GM10248 (cell line): ENCODE results near the gene PI4K2A.
A peak's percentile ranks its signal among the peaks of the same experiment; 100 is the strongest.
"Not testable (repeated sequence)": the region's sequence is repeated elsewhere in the genome, so short reads cannot be mapped to it uniquely, and the experiment has no call there.

Source experiments
- CTCF ChIA-PET: fragments of 300-600 bp; sonication (Branson Sonifier 250); formaldehyde crosslinking; extraction: SDS; loops from one replicate; lab custom pipeline; 2021; ENCODE audit warnings: antibody characterized with exemption; lab: Yijun Ruan, JAX
- POLR2A ChIA-PET: fragments of 350-650 bp; sonication (Branson Sonifier 250); formaldehyde crosslinking; extraction: SDS; loops from one replicate; lab custom pipeline; 2020; ENCODE audit warnings: antibody characterized with exemption; lab: Yijun Ruan, JAX
- DNase-seq: peaks from one replicate; pipeline ENCODE4 v3.0.0; 2012; ENCODE audit errors: extremely low spot score
- TF ChIP-seq, protein P1 (sequence below): IDR thresholded peaks from 2 replicates; pipeline ENCODE4 v1.5.1; 2012; ENCODE audit warnings: mild to moderate bottlenecking, low read depth; ENCODE audit errors: extremely low read depth, missing control alignments, control extremely low read depth

The PI4K2A gene

DNA sequence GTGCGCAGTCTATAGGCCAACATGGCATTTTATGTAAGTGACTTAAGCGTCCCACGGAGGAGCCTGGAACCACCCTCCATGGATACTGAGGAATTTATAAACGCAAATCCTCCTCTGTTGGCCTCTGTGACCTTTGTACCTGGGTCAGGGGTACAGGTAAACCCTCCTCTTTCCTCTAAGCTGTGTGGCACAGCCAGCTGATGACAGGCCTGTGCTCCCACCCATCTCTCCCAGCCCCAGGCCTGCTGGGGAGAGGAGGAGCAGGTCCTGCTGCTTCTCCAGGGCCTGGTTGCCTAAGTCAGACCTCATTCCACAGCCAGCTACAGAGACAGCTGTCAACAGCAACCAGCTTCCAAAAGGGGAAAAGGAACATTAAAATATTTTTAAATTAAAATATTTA, 41.6 kb downstream of the PI4K2A start:
- TF ChIP-seq, protein P1, sequence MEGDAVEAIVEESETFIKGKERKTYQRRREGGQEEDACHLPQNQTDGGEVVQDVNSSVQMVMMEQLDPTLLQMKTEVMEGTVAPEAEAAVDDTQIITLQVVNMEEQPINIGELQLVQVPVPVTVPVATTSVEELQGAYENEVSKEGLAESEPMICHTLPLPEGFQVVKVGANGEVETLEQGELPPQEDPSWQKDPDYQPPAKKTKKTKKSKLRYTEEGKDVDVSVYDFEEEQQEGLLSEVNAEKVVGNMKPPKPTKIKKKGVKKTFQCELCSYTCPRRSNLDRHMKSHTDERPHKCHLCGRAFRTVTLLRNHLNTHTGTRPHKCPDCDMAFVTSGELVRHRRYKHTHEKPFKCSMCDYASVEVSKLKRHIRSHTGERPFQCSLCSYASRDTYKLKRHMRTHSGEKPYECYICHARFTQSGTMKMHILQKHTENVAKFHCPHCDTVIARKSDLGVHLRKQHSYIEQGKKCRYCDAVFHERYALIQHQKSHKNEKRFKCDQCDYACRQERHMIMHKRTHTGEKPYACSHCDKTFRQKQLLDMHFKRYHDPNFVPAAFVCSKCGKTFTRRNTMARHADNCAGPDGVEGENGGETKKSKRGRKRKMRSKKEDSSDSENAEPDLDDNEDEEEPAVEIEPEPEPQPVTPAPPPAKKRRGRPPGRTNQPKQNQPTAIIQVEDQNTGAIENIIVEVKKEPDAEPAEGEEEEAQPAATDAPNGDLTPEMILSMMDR: no peak
- POLR2A ChIA-PET: interaction anchor here (0.6 kb wide), 1 partner anchor 325 kb away, joined by 3 read pairs; no protein-coding TSS in a partner anchor
- DNase-seq: no peak
- CTCF ChIA-PET: interaction anchor here (1.0 to 3.2 kb wide), 6 partner anchors 14 to 364 kb away, joined by 3 to 28 read pairs (median 12); partner anchors contain the start of gene ANKRD2

- CTCF ChIA-PET: interaction anchor here (0.8 to 3.2 kb wide), 13 partner anchors 9 to 112 kb away, joined by 3 to 28 read pairs (median 4); partner anchors contain the start of genes ANKRD2 and ZFYVE27
- DNase-seq: no peak
Observed at GRCh38 chr10:97683556-97684367, 43.3 kb downstream of the PI4K2A start.

GRCh38 chr10:97684368-97684713, 43.9 kb downstream of the PI4K2A start:
- DNase-seq, POLR2A ChIA-PET: not testable (repeated sequence)
- CTCF ChIA-PET: interaction anchor here (0.8 to 3.2 kb wide), 11 partner anchors 9 to 112 kb away, joined by 3 to 28 read pairs (median 4); partner anchors contain the start of gene ANKRD2

More at GRCh38 chr10:97683556-97684367, 43.3 kb downstream of the PI4K2A start:
- POLR2A ChIA-PET: interaction anchor here (0.5 kb wide), 1 partner anchor 27 kb away, joined by 4 read pairs; no protein-coding TSS in a partner anchor
- TF ChIP-seq, protein P1: no peak

DNA sequence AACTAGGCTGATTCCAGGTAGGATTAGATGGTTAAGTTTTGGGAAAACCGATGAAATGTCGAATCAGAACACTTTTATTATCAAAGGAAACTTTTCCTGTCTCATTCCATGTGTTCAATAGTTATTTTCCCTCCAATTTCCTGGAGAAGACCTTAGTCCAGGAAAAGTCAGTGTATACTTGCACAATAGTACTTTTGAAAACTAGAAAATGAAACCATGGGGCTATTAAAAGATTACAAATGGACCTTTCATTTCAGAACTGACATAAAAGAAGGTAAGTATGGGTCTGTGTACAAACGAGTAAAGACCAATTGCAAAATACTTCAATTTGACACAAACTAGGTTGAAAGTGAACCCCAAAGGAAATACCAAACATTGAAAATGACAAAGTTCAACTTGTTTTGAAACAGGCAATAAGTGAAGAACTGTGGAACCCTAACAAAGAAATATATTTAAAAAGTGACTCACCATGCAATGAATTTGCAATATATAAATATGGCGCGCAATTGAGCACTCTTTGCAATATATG, 44.5 kb downstream of the PI4K2A start:
- TF ChIP-seq, protein P1: no peak

GRCh38 chr10:97685395-97685958, 45.0 kb downstream of the PI4K2A start:
- POLR2A ChIA-PET: no interaction called here
- no peak for DNase-seq
- CTCF ChIA-PET: interaction anchor here (0.9 to 8.0 kb wide), 10 partner anchors 7 to 48 kb away, joined by 3 to 75 read pairs (median 12); partner anchors contain the start of gene ZFYVE27

More for the DNA sequence above, 44.5 kb downstream of the PI4K2A start:
- no peak for DNase-seq
- CTCF ChIA-PET: interaction anchor here (2.0 to 8.0 kb wide), 5 partner anchors 7 to 42 kb away, joined by 9 to 75 read pairs (median 28); no protein-coding TSS in a partner anchor
- POLR2A ChIA-PET: no interaction called here

DNA sequence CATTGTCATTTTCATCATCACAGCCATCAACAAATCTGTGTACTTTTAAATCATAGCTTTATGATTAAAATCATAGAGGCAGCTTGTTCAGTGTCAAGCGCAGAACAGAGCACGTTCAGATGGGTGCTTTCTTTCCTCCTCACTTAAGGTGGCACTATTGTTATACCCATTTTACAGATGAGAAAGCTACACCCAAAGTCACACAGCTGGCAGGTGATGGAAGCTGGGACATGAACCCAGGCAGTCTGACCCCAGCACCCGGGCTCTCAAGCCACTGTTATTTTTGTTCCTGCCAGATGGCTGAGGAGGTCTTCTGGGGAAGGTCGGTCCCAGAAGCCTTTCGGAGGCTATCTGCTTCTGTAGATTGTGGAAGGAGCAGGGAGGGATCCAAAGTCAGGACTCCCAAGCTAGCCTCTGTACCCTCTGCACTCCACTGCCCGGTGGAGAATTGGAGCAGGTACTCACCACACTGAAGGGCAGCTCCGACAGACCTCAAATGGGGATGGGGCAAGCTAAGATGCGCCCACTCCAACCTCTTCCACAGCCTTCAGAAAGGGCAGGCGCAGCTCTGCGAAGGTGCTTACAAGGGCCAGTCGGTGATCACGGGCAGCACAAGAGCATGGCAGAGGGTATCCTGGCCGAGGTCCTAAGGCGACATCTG, 46.0 kb downstream of the PI4K2A start:
- DNase-seq: no peak
- TF ChIP-seq, protein P1: peak; percentile 24
- ChIA-PET POLR2A (interaction anchor here (0.5 to 1.6 kb wide), 6 partner anchors 8 to 50 kb away, joined by 3 to 6 read pairs (median 4); partner anchors contain the start of gene ZFYVE27), CTCF (interaction anchor here (0.9 to 8.0 kb wide), 17 partner anchors 8 to 133 kb away, joined by 3 to 75 read pairs (median 7); partner anchors contain the start of genes PI4K2A and ZFYVE27)

More at GRCh38 chr10:97685395-97685958, 45.0 kb downstream of the PI4K2A start:
- TF ChIP-seq, protein P1: no peak
